Middle frontal gyrus (tissue), 1 donor: ENCODE data around the gene FOXL1.

Experiments used
- DNase-seq: peaks from one replicate; pipeline ENCODE4 v3.0.0-alpha.2; 2015; ENCODE audit warnings: low spot score; ENCODE audit errors: extremely low spot score

FOXL1 gene

DNA sequence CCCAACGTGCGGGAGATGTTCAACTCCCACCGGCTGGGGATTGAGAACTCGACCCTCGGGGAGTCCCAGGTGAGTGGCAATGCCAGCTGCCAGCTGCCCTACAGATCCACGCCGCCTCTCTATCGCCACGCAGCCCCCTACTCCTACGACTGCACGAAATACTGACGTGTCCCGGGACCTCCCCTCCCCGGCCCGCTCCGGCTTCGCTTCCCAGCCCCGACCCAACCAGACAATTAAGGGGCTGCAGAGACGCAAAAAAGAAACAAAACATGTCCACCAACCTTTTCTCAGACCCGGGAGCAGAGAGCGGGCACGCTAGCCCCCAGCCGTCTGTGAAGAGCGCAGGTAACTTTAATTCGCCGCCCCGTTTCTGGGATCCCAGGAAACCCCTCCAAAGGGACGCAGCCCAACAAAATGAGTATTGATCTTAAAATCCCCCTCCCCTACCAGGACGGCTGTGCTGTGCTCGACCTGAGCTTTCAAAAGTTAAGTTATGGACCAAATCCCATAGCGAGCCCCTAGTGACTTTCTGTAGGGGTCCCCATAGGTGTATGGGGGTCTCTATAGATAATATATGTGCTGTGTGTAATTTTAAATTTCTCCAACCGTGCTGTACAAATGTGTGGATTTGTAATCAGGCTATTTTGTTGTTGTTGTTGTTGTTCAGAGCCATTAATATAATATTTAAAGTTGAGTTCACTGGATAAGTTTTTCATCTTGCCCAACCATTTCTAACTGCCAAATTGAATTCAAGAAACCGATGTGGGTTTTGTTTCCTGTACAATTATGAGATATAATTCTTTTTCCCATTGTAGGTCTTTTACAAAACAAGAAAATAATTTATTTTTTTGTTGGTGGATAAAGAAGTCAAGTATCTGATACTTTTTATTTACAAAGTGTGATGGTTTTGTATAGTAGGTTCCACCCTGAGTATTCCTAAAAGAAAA lies 9.4 kb upstream of the FOXL1 start:
- DNase-seq = no peak

DNA sequence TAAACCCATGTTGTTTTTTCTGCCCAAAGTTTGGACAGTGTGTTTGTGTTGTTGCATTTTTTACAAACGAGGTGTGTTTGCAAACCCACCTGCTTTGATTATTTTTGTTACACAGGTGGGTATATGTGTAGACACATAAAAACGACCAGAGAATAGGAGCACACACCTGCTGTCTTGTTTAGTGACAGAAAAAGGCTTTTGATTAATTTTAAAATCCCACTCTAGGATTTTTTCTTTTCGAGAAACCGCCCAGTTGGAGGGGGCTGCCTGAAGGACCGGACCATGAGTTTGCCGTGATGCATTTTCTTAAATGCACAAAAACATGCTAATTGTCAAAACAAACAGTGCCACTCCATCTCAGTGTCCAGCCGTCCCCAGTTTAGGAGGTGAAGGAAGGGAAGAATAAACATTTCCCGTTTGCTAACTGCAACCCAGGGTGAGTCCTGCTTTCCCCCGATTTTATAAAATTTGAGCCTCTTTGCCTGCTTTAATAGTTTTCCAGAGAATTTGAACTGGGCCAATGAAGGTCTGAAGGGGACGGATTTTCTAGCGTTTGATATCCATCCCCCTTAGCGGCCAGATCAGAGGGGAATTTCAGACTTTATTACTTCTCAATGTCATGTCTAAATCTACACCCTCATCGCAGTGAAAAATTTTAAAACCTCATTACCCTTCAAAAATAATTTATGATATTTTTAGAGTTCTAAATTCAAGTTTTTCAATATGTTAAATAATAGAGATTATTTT lies 8.5 kb upstream of the FOXL1 start:
- DNase-seq = no peak

DNA sequence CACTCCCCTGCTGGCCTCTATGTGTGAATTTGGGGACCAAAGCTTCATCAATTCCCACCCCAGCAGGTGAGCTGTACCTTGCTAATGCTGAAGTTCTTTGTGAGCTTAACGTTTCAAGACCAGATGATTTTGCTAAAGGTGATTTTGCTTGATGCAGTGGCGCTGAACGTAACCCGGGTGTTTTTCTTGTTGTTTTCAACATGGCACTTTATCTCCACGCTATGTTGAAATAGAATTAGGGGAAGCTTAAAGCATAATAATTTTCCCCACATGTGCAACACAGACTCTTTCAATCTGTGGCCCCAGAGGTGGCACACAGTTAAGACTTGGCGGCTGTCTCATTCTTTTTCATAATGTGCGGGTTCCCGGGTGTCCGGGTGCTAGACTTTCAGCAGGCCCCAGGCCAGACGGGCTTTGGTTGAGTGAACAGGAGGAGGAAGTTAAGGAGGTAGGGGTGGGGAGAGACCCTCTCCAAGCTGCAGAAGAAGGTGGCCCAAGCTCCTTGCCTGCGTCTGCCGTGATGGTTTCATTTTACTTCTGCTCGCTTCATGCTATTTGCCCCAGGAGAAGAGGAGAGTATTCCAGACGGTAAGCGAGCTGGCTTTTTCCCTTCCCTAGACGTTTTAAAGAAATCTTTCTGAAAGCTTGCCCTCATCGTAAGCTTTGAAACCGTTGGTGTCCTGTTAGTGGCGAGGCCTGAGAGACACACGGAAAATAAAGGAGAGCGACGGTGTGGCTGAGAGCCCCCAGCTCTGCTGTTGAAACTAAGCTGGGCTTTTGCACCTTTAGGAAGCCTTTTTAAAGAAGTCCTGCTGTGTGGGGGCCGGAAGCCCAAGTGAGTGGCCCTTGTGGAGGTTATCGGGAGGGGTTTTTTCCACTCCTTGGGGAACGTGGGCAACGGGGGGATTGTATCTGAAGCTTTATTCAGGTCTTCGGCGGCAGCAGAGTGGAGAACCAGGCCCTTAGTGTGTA lies 7.5 kb upstream of the FOXL1 start:
- no peak for DNase-seq

DNA sequence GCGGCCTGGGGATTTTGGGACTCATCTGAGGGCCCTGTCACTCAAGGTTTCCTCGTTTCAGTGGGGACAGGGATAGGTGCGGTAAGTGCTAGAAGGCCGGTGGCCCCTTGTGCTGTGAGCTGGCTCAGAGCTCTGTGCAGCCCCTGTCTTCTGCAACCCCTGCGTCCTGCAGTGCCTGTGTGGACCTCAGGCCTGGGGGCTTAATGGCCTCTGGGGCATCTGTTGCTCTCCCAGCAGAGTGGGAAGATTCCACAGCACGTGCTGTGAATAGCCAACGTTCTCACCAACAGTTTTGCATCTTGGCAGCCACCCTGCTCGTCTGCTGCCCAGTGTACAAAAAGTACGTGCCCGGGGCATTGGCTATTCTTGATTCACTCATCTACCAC lies 6.8 kb upstream of the FOXL1 start:
- no peak for DNase-seq

DNA sequence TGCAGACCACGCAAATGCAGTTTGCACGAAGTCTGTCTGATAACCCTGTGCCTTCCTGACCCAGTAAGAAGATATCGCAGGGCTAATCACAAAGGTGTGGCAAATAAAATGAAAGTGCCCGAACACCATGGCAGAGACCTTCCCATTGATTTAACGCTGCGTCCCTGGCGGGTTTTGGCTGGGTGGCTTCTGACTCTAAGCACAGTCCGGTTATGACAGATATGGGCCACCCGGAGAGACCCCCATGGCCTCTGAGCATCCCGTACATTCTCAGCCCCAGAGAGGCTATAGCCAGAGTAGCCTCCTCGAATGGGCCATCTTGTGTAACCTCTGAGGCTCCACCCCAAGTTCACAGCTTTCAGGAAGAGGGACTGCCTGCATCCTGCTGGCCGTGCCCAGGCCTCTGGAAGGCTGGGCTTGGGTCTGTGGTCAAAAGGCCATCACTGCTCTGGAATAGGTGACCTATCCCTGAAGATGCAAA lies 6.3 kb upstream of the FOXL1 start:
- DNase-seq = no peak

DNA sequence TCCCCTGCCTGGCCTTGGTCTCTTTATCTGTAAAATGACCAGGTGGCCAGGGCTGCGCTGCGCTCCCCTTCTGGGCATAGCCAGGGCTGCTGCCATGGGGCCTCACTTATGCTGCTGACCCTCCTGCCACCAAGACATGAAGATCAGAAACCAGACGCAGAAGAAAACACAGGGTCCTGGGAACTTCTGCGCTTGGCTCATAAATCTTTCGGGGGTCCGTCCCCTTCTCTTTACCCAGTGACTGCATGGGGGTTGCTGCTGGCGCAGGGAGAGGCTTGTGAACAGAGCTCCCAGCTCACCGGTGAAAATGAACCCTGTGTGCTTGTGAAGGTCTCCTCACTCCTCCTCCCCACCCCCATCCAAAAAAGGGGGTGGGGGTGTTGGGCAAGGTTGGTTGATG lies 5.7 kb upstream of the FOXL1 start:
- DNase-seq = no peak

DNA sequence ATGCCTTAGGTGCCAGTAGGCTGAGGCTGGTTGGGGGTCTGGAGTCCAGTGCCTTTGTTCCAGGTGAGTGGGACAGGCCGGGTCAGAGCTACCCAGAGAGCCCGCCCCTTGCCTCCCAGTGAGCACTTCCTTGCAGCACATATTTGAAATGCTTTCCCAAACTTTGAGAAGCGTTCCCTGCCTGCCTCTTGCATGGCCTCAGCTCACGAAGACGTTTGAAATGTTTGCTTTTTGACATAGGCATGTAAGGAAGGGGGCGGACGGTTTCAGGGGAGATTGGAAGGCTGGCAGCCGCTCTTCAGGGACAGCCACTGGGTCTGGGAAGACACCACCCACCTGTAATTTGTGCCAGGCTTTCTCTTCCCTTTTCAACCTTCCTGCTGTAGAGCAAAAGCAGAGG lies 5.1 kb upstream of the FOXL1 start:
- DNase-seq = no peak

DNA sequence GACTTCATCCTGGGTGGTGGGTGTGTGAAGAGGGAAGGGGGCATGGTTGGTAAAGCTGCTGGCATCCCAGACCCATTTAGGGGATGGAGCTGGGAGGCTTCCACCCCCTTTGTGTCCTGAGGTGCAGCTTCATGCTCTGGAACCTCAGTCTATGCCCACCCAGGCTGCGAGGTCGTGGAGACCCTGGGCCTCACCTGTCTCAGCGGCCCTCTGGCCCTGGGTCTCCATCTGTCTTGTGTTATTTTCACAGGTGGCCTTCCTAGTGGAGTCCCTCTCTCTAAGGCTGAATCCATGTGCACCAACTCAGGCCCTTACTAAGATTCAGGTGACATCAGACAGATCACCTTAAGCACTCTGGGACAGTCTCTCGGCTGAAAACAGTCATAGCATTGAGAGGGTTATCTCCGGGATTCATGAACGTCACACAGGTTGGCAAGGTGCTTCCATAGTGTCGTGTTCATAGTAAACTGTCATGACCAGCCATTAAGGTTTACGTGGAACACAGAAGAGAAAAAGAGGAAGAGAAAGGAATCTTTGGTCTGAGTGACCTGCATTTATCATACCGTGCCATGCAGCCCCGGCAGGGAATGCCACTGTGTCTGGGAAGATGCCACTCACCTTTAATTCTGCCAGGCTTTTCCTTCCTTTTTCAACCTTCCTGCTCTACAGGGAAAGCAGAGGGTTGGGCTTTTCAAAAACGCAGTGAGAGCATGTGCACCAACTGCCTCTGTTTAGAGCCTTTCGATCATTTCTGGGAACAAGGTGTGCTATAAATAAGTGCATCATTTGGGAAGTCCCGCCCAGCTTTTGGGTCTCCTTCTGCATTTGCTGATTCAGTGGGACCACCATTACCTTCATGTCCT lies 4.5 kb upstream of the FOXL1 start:
- no peak for DNase-seq

DNA sequence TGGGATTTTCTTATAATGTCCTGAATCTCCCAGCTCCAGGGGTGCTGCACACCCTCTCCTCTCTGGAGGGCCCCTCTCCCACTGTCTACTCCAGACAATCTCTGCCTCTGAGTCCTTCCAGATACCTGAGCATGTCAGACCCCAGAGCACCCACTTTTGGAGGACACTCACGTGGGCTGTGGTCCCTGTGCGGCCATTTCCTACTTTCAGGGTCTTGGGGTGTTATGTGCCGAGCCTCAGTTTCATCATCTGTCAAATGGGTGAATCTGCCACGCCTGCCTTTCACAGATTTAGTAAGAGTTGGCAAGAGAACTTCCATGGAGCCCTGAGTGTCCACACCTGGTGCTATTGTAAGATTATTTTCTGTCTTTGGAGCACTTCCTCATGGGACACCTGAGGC lies 3.7 kb upstream of the FOXL1 start:
- DNase-seq = no peak

DNA sequence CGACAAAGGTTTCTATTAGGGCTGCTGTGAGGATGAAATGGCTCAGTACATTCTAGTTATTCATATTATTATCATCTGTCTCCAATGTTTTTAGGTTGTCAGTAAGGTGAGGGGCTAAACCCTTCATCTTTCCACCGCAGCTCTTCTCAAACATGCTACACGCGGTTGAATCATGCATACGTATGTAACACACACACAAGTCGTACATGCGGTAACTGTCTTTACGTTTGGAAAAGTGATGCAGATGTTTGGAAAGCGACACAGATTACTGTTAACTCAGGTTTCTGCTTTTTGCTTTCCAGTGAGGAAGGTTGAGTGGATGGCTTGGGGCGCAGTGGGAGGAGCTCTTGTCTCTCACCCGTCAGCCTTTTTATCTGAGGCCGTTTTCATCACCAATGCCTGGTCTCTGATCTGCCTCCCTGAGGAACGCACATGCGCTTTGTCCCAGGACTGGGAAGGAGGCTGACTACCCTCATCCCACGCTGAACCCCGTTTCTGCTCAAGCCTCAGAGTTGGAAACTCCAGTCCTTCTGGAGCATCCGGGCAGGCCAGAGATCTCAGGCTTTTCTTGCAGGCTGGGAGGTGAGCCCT lies 3.2 kb upstream of the FOXL1 start:
- DNase-seq = no peak

DNA sequence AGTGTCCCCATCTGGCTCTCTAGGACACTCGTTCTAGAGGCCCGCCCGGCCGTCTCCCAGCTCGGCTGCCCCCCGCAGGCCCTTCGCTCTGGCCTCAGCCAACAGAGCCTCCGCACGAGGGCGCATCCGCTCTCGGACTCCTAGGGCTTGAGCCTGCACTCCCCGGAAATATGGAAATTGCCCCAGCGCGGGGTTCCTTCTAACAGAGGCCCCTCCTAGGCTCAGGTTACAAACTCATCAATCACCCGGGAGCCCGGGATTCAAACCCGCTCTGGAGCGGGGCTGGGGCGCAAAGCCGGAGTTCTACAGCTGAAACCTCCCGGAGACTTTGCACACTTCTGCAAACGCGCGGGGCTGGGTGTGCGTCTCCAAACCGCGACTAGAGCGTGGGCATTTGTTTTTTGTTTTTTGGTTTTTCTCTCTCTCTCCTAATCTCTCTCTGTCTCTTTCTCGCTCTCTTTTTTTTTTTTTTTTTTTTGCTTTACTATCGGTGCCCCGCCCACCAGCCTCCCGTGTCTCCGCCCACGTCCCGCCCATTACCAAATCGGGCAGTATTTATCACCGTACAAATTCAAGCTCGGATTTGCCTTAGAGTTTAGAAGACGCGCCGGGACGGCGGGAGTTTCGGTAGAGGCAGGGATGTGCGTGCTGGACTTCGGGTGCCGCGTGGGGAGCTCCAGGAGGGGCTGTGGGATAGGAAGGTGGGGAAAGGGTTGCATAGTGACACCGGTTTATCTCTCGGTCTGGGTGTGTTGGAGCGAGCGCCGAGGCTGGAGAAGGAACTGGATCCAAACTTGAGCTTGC lies 2.4 kb upstream of the FOXL1 start:
- DNase-seq = no peak

DNA sequence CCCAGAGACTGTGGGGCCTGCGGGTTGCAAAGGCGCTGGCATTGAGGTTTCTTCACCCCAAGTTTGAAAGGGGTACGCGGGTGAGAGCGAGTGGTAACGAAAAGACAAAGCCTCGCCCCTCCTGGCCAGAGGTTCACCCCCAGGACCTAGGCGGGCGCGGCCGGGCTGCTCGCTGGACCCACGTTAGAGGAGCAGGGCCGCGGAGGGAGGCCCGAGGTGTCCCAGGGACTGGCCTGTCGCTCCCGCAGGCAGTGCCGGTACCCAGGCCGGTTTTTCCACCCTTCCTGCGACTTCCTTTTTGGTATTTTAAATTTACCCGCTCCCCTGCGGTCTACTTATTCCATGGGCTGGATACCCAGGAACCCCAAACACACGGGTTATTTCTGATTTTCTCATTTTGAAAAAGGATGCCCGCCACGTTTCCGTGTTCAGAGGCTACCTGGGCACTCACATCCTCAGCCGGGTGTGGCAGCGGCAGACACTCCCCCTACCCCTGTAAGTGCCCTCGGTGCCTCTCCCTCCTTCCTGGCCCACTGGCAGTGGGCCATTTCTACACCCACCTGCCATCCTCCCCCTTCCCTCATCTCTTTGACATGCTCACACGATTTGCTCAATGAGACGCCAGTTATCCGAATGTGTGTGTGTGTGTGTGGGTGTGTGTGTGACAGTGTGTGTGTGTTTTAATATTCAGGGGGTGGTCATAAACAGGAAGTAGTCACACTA lies 1.6 kb upstream of the FOXL1 start:
- DNase-seq = no peak

DNA sequence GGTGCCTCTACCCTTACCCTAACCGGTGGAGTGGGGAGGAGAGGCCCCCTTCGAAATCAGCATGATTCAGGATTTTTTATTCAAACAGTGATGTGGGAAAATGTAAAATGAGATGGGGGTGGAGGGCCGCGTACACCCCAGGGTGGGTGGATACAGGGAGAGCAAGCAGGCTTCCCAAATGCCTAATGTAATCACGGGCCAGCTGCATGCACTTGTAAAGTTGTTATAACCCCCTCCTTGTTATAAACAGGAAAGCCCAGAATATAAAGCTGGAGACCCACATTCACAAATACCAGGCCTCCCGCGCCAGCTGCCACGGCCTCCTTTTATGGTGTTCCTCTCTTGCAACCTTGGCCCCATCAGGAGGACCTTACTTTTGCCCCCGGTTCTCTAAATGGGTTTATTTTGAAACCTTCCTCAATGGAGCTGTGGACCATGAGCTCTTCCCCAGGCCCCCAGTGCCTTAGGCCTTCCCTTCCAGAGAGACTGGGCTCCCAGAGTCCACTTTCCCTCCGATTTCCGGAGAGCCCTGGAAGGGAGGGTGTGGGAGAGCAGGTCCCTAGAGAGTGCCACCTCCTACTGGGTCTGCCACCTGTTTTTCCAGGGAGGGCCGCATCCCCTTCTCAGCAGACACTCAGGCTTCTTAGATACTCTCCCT lies 906 bp upstream of the FOXL1 start:
- no peak for DNase-seq

DNA sequence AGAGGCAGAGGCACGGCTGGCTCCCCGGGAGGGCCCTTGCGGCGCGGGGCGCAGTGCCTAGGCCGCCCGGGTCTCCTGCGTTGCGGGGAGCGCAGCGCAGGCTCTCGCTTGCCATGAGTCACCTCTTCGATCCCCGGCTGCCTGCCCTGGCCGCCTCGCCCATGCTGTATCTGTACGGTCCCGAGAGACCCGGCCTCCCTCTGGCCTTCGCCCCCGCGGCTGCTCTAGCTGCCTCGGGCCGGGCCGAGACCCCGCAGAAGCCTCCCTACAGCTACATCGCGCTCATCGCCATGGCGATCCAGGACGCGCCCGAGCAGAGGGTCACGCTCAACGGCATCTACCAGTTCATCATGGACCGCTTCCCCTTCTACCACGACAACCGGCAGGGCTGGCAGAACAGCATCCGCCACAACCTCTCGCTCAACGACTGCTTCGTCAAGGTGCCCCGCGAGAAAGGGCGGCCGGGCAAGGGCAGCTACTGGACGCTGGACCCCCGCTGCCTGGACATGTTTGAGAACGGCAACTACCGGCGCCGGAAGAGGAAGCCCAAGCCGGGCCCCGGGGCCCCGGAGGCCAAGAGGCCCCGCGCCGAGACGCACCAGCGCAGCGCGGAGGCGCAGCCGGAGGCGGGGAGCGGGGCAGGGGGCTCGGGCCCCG lies 390 bp downstream of the FOXL1 start:
- DNase-seq = no peak

DNA sequence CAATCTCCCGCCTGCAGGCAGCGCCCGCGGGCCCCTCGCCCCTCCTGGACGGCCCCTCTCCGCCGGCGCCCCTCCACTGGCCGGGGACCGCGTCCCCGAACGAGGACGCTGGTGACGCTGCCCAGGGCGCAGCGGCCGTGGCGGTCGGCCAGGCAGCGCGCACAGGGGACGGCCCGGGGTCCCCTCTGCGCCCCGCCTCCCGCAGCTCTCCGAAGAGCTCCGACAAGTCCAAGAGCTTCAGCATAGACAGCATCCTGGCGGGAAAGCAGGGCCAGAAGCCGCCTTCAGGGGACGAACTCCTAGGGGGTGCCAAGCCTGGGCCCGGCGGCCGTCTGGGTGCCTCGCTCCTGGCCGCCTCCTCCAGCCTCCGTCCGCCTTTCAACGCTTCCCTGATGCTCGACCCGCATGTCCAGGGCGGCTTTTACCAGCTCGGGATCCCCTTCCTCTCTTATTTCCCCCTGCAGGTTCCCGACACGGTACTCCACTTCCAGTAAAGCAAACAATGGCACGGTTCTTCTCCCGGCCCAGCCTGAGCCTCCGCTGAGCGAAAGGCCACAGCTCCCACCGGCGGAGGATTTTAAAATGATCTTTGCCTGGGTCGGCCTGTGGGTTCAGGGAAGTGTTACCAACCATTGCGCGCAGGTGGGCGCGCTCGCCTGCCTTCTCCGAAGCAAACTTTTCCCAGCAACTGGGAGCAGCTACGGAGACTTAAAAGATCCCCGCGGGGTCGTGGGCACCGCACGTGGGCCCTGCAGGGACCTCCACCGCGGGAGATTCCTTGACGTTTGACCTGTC lies 1.1 kb downstream of the FOXL1 start:
- DNase-seq = no peak

DNA sequence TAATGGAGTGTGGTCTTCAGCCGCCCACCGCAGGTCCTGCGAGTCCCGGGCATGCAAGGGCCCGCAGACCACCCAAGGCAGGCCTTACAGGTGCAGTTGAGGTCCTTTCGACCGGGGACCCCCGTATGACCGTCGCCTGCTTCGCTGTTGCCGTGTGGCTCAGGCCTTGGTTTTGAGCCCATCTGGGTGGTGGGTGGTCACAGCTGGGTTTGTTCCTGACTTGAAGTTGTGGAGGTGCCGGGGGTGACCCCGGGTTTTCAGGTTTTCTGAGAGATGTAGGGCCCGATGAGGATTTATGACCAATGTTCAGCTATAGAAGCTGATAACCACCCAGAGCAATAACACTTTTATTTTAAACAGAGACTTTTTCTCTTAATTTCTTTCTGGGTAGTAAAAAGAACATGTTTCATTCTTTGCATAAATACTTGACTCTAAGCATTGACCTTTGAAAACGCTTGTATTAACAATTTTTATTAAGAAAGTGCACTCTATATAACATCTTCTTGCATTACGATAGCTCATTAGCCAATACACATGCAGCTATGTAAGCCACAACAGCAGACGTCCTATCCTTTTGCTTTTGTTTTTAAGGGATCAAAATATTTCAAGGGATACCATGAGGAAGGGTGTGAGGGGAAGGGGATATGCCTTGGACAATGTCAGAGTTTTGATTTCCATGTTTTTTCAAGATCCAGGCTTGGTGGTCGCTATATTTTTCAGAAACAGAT lies 1.9 kb downstream of the FOXL1 start:
- no peak for DNase-seq
